ENCODE results near the gene CHRNB4. TPM values are rescaled to one million over a fixed set of nuclear protein-coding genes. Genes with fewer than 3 reads are reported as not detected.

The CHRNB4 gene
- total and polyA plus RNA-seq, 10 of the 15 experiments (the other 5 are each of a cell fraction or from before 2014, with no cell fraction given), result 0.10 TPM; not detected in 9

DNA sequence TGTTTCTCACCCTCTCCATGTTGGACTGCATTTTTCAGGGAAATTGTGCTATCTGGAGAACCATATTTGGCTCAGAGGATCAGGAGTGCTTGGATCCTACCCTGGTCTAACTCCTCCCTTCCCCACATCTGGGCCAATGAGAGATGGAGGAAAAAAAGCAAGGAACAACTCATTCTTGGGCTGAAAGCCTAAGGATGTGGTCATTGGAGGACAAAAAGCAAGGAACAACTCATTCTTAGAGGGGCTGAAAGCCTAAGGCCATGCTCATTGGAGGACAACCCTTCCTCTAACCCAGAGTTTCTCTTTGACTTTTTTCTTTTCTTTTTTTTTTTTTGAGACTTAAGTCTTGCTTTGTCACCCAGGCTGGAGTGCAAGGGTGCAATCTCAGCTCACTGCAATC is 48.6 kb upstream of the CHRNB4 start (continued):
- TF ChIP-seq, protein P1, sequence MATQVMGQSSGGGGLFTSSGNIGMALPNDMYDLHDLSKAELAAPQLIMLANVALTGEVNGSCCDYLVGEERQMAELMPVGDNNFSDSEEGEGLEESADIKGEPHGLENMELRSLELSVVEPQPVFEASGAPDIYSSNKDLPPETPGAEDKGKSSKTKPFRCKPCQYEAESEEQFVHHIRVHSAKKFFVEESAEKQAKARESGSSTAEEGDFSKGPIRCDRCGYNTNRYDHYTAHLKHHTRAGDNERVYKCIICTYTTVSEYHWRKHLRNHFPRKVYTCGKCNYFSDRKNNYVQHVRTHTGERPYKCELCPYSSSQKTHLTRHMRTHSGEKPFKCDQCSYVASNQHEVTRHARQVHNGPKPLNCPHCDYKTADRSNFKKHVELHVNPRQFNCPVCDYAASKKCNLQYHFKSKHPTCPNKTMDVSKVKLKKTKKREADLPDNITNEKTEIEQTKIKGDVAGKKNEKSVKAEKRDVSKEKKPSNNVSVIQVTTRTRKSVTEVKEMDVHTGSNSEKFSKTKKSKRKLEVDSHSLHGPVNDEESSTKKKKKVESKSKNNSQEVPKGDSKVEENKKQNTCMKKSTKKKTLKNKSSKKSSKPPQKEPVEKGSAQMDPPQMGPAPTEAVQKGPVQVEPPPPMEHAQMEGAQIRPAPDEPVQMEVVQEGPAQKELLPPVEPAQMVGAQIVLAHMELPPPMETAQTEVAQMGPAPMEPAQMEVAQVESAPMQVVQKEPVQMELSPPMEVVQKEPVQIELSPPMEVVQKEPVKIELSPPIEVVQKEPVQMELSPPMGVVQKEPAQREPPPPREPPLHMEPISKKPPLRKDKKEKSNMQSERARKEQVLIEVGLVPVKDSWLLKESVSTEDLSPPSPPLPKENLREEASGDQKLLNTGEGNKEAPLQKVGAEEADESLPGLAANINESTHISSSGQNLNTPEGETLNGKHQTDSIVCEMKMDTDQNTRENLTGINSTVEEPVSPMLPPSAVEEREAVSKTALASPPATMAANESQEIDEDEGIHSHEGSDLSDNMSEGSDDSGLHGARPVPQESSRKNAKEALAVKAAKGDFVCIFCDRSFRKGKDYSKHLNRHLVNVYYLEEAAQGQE (IDR thresholded peaks at IDR 0.05; ENCODE audit: low read depth, low read length), result no peak
- no peak for TF ChIP-seq NR2C1 (IDR thresholded peaks at IDR 0.05)

DNA sequence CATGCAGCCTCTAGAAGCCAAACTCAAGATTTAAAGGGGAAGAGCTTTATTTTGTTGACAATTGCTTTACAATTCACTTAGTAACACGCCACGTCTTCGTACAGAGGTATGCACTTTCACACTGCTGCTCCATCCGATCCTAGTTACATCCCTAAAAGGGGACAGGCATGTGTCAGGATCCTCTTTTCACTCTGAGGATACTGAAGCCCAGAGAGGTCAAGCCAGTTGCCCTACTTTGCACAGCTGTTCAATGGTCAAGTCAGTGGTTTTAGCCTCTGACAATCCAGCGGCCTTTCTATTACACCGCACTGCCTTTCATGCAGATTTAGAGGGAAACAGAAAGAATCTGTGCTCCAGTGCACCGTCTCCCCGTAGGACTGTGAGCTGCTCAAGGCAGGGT is 44.9 kb upstream of the CHRNB4 start:
- ChIA-PET POLR2A (no interaction called here), CTCF (interaction anchor here (0.9 kb wide), 1 partner anchor 24 kb away, joined by 4 read pairs; no protein-coding TSS in a partner anchor), RAD21 (ENCODE audit: unreplicated experiment) (no interaction called here), SMC1A (ENCODE audit: uncharacterized antibody, unreplicated experiment) (no interaction called here)
- TF ChIP-seq CHD2 (IDR thresholded peaks at IDR 0.05; ENCODE audit: borderline replicate concordance, low read depth, low read length) (no peak), SUPT20H (IDR thresholded peaks at IDR 0.05; ENCODE audit: borderline replicate concordance, control insufficient read depth, low read depth, low read length) (no peak)
- TF ChIP-seq, protein P2, sequence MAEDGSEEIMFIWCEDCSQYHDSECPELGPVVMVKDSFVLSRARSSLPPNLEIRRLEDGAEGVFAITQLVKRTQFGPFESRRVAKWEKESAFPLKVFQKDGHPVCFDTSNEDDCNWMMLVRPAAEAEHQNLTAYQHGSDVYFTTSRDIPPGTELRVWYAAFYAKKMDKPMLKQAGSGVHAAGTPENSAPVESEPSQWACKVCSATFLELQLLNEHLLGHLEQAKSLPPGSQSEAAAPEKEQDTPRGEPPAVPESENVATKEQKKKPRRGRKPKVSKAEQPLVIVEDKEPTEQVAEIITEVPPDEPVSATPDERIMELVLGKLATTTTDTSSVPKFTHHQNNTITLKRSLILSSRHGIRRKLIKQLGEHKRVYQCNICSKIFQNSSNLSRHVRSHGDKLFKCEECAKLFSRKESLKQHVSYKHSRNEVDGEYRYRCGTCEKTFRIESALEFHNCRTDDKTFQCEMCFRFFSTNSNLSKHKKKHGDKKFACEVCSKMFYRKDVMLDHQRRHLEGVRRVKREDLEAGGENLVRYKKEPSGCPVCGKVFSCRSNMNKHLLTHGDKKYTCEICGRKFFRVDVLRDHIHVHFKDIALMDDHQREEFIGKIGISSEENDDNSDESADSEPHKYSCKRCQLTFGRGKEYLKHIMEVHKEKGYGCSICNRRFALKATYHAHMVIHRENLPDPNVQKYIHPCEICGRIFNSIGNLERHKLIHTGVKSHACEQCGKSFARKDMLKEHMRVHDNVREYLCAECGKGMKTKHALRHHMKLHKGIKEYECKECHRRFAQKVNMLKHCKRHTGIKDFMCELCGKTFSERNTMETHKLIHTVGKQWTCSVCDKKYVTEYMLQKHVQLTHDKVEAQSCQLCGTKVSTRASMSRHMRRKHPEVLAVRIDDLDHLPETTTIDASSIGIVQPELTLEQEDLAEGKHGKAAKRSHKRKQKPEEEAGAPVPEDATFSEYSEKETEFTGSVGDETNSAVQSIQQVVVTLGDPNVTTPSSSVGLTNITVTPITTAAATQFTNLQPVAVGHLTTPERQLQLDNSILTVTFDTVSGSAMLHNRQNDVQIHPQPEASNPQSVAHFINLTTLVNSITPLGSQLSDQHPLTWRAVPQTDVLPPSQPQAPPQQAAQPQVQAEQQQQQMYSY (CRISPR knock-in tag; IDR thresholded peaks at IDR 0.05), result no peak
- Histone ChIP-seq H3K4me3 (no peak overlapping the region), H3K27me3 (replicated peaks in 1 of 2; ENCODE audit: control insufficient read depth in 2 of 2, insufficient read depth in 2 of 2, low read length in 1 of 2) (no peaks in the 10 kb centered on the region), H4K20me1 (ENCODE audit: control insufficient read depth, insufficient read depth) (no peaks in the 10 kb centered on the region), H3K36me3 (ENCODE audit: control insufficient read depth in 2 of 2, insufficient read depth in 2 of 2, low read length in 1 of 2) (no peaks in the 10 kb centered on the region), H3K4me1 (ENCODE audit: control insufficient read depth, insufficient read depth, low read length) (peaks cover under 1% of the 10 kb centered on the region; the same call in 1 of the 2 replicates), H3K9me3 (replicated peaks; ENCODE audit: control insufficient read depth, insufficient read depth, low read length) (no peaks in the 10 kb centered on the region), H3K4me2 (ENCODE audit: control insufficient read depth, insufficient read depth) (no peak overlapping the region), H3K27ac (ENCODE audit: control insufficient read depth, insufficient read depth) (no peak overlapping the region), H3K79me2 (ENCODE audit: control insufficient read depth, insufficient read depth, low read length) (no peaks in the 10 kb centered on the region), H2AFZ (ENCODE audit: control insufficient read depth, low read depth, low read length) (no peak overlapping the region), H3K9ac (ENCODE audit: control insufficient read depth, insufficient read depth, low read length) (no peak overlapping the region)
- intact Hi-C loops (cut with micrococcal nuclease; ENCODE audit: unreplicated experiment) (no loop called here), in situ Hi-C loops (cut with MboI) (no loop called here)
- FAIRE-seq, result no peak
- 32% methylated on average over 8 of the region's 8 CpGs for WGBS (ENCODE audit: insufficient coverage, insufficient replicate concordance, low lambda C conversion rate, missing lambda C conversion rate)
- no peak for DNase-seq (ENCODE audit: low read depth, low spot score)
- ATAC-seq, result no peak
- BruUV-seq (replicated peaks), result no TSS peak
